Measurements from ENCODE around the gene CDK8. TPM values are rescaled to one million over a fixed set of nuclear protein-coding genes. Genes with fewer than 3 reads are reported as not detected.
"Not testable (repeated sequence)": the region's sequence is repeated elsewhere in the genome, so short reads cannot be mapped to it uniquely, and the experiment has no call there.

The CDK8 gene
- 13.0 and 15.4 TPM in 2 replicates for total RNA-seq

DNA sequence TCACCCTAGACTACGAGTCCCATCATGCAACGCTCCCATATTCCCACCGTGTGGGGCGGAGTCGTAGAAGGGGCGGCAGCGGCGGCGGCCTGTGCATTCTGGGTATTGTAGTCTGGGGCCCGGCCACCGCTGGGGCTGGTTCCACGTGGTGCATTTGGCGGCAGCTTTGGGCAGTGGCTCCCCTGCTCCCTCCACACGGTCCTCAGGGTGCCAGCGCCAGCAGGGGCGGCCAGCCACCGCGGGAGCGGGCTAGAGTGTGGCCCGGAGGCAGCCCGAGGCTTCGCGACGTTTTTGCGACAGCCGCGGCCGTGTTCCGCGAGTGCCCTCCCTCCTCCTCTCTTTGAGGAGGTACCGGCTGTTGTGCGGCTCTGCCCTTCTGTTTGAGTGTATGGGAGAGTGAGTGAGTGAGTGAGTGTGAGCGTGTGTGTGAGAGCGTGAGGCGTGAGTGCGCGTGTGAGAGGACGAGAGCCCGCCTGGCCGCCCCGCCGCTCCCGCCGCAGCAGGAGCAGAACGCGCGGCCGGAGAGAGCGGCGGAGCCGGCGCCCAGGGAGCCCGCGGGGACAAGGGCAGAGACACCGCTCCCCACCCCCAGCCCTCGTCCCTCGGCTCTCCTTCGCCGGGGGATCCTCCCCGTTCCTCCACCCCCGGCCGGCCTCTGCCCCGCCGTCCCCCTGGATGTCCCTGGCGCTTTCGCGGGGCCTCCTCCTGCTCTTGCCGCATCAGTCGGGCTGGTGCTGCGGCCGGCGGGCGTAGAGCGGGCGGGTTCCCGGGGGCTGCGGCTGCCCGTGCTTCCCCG lies at the start of gene CDK8:
Gene CDK8, plus strand, starts transcription at position 343 of the 796 bp plus-strand sequence. CDS start 513 bp downstream, outside the sequence.
- DNase-seq (ENCODE audit: low read depth in 2 of 2) = peak; percentile 84 to 90

DNA sequence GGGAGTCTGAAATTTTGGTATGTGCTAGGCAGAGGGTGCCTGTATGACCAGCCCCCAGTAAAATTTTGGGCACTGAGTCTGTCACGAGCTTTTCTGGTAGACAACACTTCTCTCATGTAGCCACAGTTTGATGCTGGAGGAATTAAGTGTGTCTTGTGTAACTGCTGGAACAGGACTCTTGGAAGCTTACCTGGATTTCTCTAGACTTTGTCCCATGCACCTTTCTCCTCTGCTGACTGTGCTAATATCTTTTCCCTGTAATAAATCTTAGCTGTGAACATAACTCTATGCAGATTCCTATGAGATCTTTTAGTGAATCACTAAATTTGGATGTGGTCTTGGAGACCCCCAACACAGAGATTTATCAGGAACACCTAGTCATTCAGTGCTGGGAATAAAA lies 45.6 kb upstream of the CDK8 start:
- DNase-seq (ENCODE audit: low read depth in 2 of 2) = no peak

DNA sequence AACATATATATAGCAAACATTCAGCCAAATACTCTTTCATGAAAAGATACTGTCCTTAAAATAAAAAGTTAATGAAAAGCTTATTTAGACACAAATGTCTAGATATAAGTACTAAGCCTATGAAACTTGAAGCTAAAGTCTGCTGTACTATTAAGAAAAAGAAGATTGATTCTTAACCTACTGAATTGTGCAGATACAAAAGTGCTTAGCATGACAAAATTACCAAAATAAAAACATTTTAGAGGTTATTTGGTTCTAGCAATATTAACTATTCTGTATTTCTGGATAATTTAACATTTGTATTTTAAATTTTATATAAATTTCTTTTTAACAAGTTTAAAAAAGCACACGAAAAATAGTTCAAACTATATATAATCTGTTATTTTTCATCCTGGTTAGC lies 40.6 kb upstream of the CDK8 start:
- no peak for DNase-seq (ENCODE audit: low read depth in 2 of 2)

DNA sequence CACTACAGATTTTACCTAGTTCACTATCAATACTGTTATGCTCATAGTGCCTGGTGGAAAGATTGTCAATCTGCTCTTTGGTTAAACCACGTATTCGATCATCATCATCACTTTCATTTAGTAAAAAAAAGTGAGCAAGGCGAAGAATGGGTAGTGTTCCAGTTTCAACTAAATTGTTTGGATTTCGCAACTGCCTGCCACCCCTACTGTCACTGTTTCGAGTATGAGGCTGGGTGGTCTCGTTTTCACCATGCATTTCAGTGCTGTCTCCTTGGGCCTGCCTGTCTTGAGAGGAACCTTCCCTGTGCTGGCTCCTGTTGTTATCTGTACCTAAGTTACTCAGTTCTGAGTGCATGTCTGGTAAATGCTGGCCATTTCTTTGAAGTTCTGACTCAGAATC lies 39.9 kb upstream of the CDK8 start:
- DNase-seq (ENCODE audit: low read depth in 2 of 2) = no peak

DNA sequence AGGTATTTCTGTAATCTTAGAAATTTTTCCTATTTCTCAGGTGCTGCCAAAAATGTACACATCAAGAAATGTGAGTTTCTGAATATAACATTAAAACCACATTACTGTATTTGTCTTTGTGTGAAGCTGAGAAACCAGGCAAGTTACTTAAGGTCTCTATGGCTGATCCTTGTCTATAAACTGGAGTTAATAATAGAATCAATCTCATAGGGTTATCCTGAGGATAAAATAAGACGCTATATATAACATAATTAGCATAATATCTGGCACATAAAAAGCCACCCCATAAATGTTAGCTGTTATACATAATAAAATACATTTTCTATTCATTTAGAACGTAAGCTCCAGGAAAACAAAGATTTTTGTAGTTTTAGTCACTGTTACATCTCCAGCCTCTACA lies 37.9 kb upstream of the CDK8 start:
- no peak for DNase-seq (ENCODE audit: low read depth in 2 of 2)

DNA sequence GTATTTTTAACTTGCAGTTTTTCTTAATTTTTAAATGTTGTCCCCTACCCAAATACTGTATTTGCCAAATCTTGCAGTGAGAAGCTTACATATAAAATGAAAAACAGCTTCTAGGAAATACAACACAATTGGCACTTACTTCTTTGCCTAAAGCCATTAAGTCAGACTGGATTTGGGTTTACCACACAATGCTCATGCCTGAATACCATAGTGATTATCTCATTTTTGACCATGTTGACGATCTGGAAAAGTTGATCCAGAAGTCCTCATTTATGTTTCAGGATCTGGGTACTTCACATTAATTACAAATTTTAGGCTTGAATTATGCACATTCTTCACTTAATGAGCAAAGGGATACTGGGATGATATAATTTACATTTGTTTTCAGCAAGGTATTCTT lies 34.2 kb upstream of the CDK8 start:
- DNase-seq (ENCODE audit: low read depth in 2 of 2) = no peak

DNA sequence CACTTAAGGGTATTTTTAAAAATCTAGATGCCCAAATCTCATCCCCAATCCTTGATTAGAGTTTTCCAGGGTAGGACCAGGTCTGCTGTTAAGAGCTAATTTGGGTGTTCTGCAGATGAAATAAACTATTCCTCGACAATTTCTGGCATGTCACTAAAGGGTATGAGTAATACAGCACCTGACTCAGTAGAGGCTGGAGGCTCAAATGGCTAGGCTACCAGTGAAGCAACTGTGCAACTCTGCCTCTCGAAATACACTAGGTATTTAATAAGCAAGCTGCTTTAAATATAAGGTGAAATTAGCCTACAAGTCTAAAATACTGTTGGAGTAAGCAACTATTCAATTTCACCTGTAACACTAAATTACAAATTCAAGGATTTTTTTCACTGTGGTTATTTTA lies 33.4 kb upstream of the CDK8 start:
- peak in 1 of 2 donors; percentile 31 for DNase-seq (ENCODE audit: low read depth in 2 of 2)

DNA sequence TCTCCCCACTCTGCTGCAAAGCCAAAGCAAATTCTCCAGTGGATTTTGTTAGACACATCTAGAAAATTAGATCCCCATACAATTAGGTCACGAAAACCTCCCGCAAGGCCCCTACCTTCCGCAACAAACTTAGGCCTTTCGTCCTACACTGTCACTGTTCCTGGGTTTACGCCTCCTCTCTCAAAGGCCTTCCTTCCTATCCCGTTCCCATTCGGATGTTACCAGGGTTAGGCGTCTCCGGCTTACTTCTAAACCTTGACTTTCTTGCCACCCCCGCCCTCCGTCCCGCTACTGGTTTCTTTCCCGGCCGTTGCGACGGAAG lies 32.6 kb upstream of the CDK8 start:
- DNase-seq (ENCODE audit: low read depth in 2 of 2) = no peak

DNA sequence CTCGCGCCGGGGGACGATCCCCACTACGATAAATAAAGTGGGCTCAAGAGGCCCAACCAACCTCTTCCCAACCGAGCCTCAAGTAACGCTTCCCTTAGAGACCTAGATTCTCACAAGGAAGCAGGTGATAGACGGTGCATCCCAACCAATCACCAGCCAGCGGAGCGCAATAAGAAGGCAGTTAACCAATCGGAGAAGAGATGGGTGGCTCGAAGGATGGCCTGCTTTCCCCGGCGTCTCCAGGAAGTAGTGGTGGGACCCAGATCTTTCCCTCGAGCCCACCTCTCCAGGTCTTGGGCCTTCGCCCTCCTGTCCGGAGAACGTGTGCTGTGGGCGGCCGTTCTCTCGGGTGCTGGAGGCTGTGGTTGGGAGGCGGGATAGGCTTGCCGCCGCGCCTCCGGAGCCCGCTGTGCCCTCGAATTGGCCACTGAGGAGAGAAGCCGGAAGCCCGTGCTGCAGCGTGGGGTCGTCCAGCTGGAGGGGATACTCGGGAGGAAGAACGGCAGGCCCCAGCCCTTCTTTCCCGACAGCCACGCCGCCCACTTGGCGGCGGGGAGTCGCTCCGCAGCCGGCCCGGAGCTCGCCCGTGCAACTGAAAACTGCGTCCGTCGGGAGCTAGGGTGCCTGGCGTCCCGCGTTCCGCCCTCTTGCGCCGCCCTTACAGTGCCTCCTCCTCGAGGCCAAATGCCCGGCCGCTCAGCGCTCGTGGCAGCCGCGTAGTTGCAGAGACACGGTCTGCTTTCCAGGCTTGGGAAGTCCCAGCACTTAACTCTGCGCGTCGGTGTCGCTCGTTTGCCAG lies 32.0 kb upstream of the CDK8 start, which contains the start of gene RNF6:
Gene RNF6, minus strand, starts transcription at position 594 of the 799 bp plus-strand sequence. CDS start 2,665 bp downstream, outside the sequence.
- peak; percentile 83 to 99 for DNase-seq (ENCODE audit: low read depth in 2 of 2)

DNA sequence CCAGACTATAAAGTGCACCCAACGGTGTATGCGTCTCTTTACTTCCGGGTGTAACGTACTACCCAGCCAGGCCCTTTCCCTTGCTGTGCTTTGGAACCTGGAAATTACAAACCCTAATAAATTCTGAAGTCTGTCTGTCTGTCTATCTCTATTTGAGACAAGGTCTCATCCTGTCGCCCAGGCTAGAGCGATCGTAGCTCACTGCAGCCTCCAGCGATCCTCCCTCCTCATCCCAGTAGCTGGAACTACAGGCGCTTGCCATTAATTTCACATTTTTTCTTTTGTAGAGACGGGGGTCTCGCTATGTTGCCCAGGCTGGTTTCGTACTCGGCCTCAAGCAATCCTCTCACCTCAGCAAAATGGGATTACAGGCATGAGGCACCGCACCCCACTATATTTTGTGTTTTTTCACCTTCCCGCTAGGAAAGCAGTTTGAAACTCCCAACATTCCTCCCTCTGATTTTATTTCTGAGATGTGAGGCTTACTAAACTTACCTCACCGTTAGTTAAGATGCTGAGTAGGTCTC lies 31.3 kb upstream of the CDK8 start:
- no peak for DNase-seq (ENCODE audit: low read depth in 2 of 2)

DNA sequence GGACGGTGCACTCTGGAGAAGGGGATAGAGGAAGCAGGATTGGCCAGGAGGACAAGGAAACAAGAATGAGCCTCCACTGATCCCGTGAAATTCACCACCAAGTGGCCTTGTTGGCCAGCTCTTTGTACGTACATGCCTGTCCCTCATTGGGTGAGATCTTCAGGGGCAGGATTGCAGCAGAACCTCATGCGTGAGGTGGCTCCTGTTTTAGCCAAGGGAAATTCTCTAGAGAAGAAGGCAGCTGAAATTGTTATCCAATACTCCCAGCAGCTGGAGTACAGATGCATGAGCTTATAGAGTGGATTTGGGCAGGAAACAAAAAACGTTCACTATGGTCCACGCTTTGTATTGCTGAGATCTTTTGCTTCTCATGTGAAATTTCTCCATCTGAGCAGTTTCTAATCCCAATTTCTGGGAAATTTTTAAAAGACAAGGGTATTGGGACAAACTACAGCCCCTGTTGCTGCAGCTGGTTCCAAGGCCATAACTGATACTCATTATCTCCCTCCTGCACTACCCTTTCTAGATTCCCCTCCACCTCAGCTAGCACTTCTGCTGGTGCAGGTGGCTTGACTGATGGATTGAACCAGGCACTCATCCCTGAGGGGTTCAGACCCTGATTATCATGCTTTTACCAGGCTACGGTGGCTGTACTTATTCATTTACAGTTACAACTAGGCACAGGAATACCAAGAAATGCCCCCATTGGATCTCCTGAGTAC lies 27.9 kb upstream of the CDK8 start:
- no peak for DNase-seq (ENCODE audit: low read depth in 2 of 2)

DNA sequence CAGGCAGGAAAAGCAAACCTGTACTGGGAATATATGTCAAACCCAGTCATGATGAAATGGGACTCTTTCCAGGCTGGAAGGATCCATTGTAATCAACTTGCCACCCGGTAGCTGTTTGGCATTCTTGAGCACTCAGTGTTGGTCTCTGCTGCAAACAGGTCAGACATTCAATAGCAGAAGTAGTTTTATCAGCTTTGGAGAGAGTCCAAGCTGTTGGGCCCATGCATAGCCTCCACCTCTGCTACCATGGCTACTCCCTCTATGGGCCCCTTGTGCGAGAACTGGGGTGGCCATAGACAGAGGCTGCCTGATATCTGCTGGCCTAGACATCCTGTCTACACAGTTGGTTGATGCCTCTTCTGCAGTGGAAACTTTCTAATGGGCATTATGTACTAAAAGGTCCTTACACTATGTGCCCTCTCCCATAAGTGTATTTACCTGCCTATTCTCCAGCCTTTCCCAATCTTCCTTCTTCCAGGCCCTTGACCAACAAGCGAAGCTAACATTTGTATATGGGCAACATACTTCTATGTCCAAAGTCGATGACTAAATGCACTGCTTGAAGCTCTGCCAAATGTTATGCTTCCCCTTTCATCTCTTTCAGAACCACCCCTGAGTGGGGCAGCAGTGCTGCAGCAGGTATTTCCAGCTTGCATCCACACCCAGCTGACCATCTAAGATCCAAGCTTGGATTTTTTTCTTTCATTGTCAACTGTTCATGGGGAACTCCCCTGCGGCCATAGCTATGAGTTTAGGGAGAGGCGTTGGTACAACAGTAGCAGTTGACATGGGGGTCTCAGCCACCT lies 26.6 kb upstream of the CDK8 start:
- no peak for DNase-seq (ENCODE audit: low read depth in 2 of 2)

DNA sequence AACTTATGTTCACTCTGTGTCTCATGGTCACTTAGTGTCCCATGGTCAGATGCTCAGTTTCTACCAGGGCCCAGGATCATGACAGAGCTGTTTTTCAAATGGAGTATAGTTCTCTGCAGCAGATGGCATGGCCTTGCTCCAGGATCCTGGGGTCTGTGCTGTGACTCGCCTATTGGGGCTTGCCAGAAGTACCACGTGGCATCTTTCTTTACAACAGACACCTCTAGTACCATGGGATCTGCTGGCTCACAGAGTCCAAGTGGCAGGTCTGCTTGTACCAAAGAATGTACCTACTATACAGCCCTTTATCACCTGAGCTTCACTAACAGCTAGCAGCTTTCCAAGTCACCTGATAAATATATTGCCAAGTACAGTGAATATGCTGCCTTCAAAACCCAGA lies 25.8 kb upstream of the CDK8 start:
- DNase-seq (ENCODE audit: low read depth in 2 of 2) = no peak

DNA sequence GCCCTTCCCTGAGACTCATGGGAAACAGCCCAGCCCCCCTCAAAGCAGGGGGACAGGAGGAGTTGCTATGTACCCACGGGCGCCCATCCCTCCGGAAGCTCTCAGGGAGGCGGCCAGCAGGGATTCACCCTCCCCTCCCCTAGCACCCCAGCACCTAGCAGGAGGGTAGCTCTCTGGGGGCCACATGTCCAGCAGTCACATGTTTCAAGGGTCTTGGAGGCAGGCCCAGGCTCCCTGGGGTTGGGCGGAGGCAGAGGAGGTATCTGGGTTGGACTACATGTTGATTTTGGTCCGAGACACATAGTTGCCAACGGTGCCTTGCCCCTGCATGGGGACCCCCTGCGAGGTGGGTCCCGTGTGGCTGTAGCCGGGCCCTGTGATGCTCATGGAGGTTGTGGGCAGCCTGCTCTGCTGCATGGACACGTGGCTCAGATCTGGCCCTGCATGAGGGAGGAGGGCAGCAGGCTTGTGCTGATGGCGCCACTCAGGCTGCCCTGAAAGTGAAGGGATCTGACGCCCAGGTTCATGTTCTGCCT lies 24.8 kb upstream of the CDK8 start:
- DNase-seq (ENCODE audit: low read depth in 2 of 2) = no peak

DNA sequence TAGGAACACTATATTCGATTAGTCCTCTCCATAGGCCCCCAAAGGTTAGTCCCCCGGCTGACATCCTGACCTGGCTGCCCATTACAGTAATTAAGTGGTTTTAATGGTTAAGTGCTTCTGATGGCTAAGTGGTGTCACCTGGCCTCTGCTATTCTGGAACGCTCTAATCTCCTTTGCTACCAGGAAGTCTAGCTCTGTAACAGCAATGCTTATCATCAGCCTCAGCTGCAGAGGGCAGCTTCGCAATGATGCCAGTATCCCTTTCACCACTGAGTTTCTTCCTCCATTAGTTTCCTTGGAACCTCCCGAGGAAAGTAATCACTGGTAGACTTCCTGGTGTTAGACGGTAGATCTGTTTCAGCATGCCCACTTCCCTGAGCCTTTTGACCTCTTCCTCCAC lies 23.2 kb upstream of the CDK8 start:
- no peak for DNase-seq (ENCODE audit: low read depth in 2 of 2)

DNA sequence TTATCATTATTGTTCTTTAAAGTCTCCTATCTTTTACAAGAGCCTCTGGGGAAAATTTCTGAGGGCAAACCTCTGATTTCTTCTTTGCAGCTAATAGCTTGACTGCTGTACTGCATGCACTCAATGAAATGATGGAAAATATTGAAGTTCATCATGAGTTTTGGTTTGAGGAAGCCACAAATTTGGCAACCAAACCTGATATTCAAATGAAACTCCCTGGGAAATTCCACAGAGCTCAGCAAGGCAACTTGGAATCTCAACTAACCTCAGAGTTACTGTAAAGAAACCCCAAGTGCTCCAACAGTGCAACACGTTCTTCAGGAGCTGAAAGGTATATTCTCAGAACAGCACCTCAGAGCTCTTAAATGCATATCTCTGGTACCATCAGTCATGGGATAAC lies 17.6 kb upstream of the CDK8 start:
- no peak for DNase-seq (ENCODE audit: low read depth in 2 of 2)

DNA sequence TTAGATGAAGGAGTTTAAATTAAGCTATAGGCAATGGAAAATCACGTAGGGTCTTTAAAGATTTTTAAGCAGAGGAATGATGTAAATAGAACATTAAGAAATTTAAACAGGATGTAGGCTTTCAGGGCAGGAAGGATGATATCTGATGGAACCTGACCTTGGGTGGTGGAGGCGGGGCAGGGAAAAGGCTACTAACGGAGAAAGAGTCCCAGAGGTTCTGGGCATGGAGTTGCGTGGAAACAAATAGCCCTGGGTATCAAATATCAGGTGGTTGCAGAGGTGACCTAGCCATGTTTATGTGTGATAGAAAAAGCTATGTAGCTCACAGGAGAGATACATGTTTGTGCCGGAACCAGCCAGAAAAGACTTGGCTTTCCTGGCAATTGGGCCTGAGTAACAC lies 7.8 kb upstream of the CDK8 start:
- DNase-seq (ENCODE audit: low read depth in 2 of 2) = no peak

DNA sequence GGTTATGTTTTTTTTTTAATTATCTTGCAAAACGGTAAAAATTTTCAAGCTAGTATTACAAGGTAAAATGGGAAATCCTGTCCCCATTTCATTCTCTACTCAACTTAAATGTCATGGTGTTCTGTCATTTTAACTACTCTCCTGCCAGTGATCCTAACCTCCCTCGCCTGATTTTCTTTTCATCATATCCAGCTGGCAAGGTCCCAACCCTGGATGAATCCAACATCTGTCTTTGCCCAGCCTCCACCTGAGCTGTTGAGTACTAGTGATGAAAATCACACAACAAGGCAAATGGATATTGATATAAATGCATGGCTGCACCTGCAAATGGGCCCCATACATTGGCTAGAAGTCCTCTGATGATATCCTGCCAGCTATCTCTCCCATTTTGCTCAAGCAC lies 6.9 kb upstream of the CDK8 start:
- DNase-seq (ENCODE audit: low read depth in 2 of 2) = no peak

DNA sequence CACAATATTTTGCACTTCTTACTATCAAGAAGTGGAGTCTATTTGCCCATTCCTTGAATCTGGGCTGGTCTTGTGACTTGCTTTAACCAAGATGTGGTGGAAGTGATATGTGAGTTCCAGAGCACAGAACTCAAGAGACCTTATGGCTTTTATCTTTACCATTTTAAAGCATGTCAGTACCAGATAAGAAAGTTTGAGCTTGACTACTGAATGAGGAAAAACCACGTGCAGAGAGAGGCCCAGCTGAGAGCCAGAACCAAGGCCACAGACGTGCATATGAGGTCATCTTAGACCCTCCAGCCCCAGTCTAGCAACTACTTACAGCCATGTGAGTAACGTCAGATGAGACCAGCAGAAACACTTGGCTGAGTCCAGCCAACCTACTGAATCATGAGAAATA lies 6.3 kb upstream of the CDK8 start:
- DNase-seq (ENCODE audit: low read depth in 2 of 2) = no peak

DNA sequence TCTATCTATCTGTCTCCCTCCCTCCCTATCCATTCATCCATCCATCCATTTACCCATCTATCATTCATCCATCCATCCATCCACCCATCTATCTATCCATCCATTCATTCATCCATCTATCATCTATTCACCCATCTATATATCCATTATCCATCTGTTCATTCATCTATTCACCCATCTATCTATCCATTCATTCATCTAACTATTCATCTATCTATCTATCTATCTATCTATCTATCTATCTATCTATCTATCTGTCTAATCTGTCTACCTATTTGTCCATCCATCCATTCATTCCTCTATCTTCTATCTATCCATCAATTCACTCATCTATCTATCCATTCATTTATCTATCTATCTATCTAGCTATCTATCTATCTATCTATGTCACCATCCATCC lies 4.4 kb upstream of the CDK8 start:
- no peak for DNase-seq (ENCODE audit: low read depth in 2 of 2)

DNA sequence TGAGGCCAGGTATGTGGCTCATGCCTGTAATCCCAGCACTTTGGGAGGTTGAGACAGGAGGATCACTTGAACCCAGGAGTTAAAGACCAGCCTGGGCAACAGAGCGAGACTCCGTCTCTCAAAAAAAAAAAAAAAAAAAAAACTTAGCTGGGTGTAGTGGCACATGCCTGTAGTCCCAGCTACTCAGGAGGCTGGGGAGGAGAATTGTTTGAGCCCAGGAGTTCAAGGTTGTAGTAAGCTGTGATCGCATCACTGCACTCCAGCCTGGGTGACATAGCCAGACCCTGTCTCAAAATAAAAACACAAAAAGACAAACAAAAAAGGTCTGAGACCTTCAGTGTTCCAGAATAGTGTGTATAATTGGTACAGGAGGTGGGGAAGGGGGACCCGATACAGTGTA lies 1.9 kb upstream of the CDK8 start:
- DNase-seq (ENCODE audit: low read depth in 2 of 2) = not testable (repeated sequence)
